ENCODE results near the gene KDM1B. TPM values are rescaled to one million over a fixed set of nuclear protein-coding genes. Genes with fewer than 3 reads are reported as not detected.

Gene KDM1B
- total RNA-seq, 1 experiment from 2014 or later, result 9.5 TPM

DNA sequence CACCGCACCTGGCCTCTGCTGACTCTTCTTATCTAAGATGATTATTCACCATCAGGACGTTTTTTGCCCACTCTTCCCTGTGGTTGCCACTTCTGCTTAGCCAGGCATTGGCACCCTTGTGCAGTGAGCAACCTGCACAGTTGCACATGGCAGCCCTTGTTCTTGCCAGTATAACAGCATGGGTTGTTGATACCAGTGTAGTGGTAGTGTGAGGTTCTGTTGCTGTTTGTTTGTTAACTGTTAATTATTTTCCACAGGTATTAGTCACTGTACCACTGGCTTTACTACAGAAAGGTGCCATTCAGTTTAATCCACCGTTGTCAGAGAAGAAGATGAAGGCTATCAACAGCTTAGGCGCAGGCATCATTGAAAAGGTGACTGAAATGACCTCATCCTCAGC is 57.0 kb downstream of the KDM1B start:
- no peaks in the 10 kb centered on the region for H3K36me3 ChIP-seq (ENCODE audit: control insufficient read depth, insufficient read depth, low read length)
- no peak for DNase-seq
- intact Hi-C loops (cut with micrococcal nuclease; ENCODE audit: unreplicated experiment), result no loop called here
- ChIA-PET CTCF (no interaction called here), POLR2A (no interaction called here)
- no peaks in the 10 kb centered on the region for H3K27me3 ChIP-seq (replicated peaks; ENCODE audit: control insufficient read depth, insufficient read depth, low read length)
- no peaks in the 10 kb centered on the region for H3K9me3 Mint-ChIP-seq (ENCODE audit: unreplicated experiment)
- TF ChIP-seq, protein P1, sequence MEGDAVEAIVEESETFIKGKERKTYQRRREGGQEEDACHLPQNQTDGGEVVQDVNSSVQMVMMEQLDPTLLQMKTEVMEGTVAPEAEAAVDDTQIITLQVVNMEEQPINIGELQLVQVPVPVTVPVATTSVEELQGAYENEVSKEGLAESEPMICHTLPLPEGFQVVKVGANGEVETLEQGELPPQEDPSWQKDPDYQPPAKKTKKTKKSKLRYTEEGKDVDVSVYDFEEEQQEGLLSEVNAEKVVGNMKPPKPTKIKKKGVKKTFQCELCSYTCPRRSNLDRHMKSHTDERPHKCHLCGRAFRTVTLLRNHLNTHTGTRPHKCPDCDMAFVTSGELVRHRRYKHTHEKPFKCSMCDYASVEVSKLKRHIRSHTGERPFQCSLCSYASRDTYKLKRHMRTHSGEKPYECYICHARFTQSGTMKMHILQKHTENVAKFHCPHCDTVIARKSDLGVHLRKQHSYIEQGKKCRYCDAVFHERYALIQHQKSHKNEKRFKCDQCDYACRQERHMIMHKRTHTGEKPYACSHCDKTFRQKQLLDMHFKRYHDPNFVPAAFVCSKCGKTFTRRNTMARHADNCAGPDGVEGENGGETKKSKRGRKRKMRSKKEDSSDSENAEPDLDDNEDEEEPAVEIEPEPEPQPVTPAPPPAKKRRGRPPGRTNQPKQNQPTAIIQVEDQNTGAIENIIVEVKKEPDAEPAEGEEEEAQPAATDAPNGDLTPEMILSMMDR (IDR thresholded peaks at IDR 0.05; ENCODE audit: insufficient read depth in 1 of 2, low read depth in 1 of 2, low read length in 1 of 2, severe bottlenecking in 1 of 2, unreplicated experiment in 1 of 2), result no peak
- H3K4me1 Mint-ChIP-seq (ENCODE audit: low read depth, unreplicated experiment), result no peaks in the 10 kb centered on the region
- H3K4me1 ChIP-seq, result no peaks in the 10 kb centered on the region
- H3K4me3 ChIP-seq (ENCODE audit: low read depth, low read length), result no peak overlapping the region
- H3K27ac Mint-ChIP-seq (ENCODE audit: unreplicated experiment), result no peak overlapping the region
- no TSS peak for BruUV-seq (replicated peaks)
- H3K9me3 ChIP-seq, result no peaks in the 10 kb centered on the region
- no peak overlapping the region for H3K4me3 Mint-ChIP-seq (ENCODE audit: unreplicated experiment)
- H3K27me3 Mint-ChIP-seq (ENCODE audit: insufficient read depth, unreplicated experiment), result no peaks in the 10 kb centered on the region
- peaks cover 5% of the 10 kb centered on the region for H3K36me3 Mint-ChIP-seq (ENCODE audit: insufficient read depth, unreplicated experiment)

DNA sequence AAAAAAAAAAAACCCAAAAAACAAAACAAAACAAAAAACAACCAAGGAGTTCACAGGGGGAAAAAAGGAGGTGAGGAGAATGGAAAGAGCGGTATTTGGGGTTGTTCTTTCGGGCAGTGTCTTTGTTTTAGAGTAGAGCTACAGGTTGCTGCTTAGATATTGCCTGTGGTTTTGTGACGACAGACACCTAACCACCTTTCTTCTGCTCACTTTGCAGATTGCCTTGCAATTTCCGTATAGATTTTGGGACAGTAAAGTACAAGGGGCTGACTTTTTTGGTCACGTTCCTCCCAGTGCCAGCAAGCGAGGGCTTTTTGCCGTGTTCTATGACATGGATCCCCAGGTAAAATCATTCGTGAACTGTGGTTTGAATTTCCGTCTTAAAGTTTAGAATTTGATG is 58.2 kb downstream of the KDM1B start:
- H3K36me3 Mint-ChIP-seq (ENCODE audit: insufficient read depth, unreplicated experiment), result peaks cover 5% of the 10 kb centered on the region
- no peak for DNase-seq
- intact Hi-C loops (cut with micrococcal nuclease; ENCODE audit: unreplicated experiment), result no loop called here
- H3K4me3 Mint-ChIP-seq (ENCODE audit: unreplicated experiment), result no peak overlapping the region
- H3K9me3 Mint-ChIP-seq (ENCODE audit: unreplicated experiment), result no peaks in the 10 kb centered on the region
- BruUV-seq (replicated peaks), result no TSS peak
- H3K27ac Mint-ChIP-seq (ENCODE audit: unreplicated experiment), result no peak overlapping the region
- H3K4me1 ChIP-seq, result no peaks in the 10 kb centered on the region
- H3K4me3 ChIP-seq (ENCODE audit: low read depth, low read length), result no peak overlapping the region
- H3K27me3 ChIP-seq (replicated peaks; ENCODE audit: control insufficient read depth, insufficient read depth, low read length), result no peaks in the 10 kb centered on the region
- H3K27me3 Mint-ChIP-seq (ENCODE audit: insufficient read depth, unreplicated experiment), result no peaks in the 10 kb centered on the region
- ChIA-PET POLR2A (no interaction called here), CTCF (no interaction called here)
- H3K36me3 ChIP-seq (ENCODE audit: control insufficient read depth, insufficient read depth, low read length), result no peaks in the 10 kb centered on the region
- H3K4me1 Mint-ChIP-seq (ENCODE audit: low read depth, unreplicated experiment), result no peaks in the 10 kb centered on the region
- H3K9me3 ChIP-seq, result no peaks in the 10 kb centered on the region
- TF ChIP-seq, protein P1 (IDR thresholded peaks at IDR 0.05; ENCODE audit: insufficient read depth in 1 of 2, low read depth in 1 of 2, low read length in 1 of 2, severe bottlenecking in 1 of 2, unreplicated experiment in 1 of 2), result no peak

DNA sequence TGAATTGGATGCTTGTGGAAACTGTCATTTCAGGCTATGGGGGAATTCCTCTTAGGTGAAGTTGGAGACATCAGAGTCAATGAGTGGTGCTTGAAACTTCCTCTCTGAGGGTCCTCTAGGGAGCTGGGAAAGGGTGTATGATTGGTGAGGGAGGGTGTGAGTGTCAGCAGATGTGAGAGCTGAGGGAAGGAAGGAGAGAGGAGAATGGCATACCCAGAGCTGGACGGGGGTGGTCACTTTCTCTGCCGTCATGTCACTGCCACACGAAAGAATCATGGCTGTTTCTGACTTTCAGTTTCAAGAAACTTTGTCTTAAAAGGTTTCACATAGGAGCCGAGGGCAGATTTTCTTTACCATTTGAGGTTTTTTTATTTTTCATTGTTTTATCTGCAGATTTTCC is 58.8 kb downstream of the KDM1B start:
- ChIA-PET POLR2A (no interaction called here), CTCF (no interaction called here)
- Mint-ChIP-seq H3K9me3 (ENCODE audit: unreplicated experiment) (no peaks in the 10 kb centered on the region), H3K36me3 (ENCODE audit: insufficient read depth, unreplicated experiment) (peaks cover 7% of the 10 kb centered on the region), H3K27me3 (ENCODE audit: insufficient read depth, unreplicated experiment) (no peaks in the 10 kb centered on the region), H3K4me1 (ENCODE audit: low read depth, unreplicated experiment) (no peaks in the 10 kb centered on the region), H3K4me3 (ENCODE audit: unreplicated experiment) (no peak overlapping the region), H3K27ac (ENCODE audit: unreplicated experiment) (no peak overlapping the region)
- TF ChIP-seq, protein P1 (IDR thresholded peaks at IDR 0.05; ENCODE audit: insufficient read depth in 1 of 2, low read depth in 1 of 2, low read length in 1 of 2, severe bottlenecking in 1 of 2, unreplicated experiment in 1 of 2), result no peak
- H3K9me3 ChIP-seq, result no peaks in the 10 kb centered on the region
- H3K4me3 ChIP-seq (ENCODE audit: low read depth, low read length), result no peak overlapping the region
- no peaks in the 10 kb centered on the region for H3K36me3 ChIP-seq (ENCODE audit: control insufficient read depth, insufficient read depth, low read length)
- no TSS peak for BruUV-seq (replicated peaks)
- intact Hi-C loops (cut with micrococcal nuclease; ENCODE audit: unreplicated experiment), result no loop called here
- H3K27me3 ChIP-seq (replicated peaks; ENCODE audit: control insufficient read depth, insufficient read depth, low read length), result no peaks in the 10 kb centered on the region
- H3K4me1 ChIP-seq, result no peaks in the 10 kb centered on the region
- no peak for DNase-seq

Data from Caco-2 (cell line).